IMR-90 (cell line): Measurements from ENCODE around the gene SCGB1C1.

ENCODE experiments used
- CHD1 ChIP-seq: IDR thresholded peaks from 2 replicates; pipeline ENCODE4 v1.6.1; 2012; ENCODE audit warnings: low read depth, low read length, improper control_type of control experiment
- CTCF ChIP-seq: conservative IDR thresholded peaks from 2 replicates; pipeline ENCODE4 v1.5.1; 2012; ENCODE audit warnings: mild to moderate bottlenecking, low read depth, low read length, improper control_type of control experiment
- MAZ ChIP-seq: IDR thresholded peaks from 2 replicates; pipeline ENCODE4 v1.6.1; 2012; ENCODE audit warnings: low read depth, mild to moderate bottlenecking, low read length, improper control_type of control experiment, moderate library complexity, borderline replicate concordance
- POLR2A ChIP-seq: IDR thresholded peaks from 2 replicates; pipeline ENCODE4 v1.6.1; 2012; ENCODE audit warnings: mild to moderate bottlenecking, low read depth, low read length
- RCOR1 ChIP-seq: IDR thresholded peaks from 2 replicates; pipeline ENCODE4 v1.6.1; 2012; ENCODE audit warnings: mild to moderate bottlenecking, low read length, improper control_type of control experiment; ENCODE audit not compliant: insufficient replicate concordance
- RFX5 ChIP-seq: IDR thresholded peaks from 2 replicates; pipeline ENCODE4 v1.8.0; 2012; ENCODE audit warnings: low read depth, mild to moderate bottlenecking, low read length, moderate library complexity

GRCh38 chr11:200224-201003, 7.5 kb downstream of the SCGB1C1 start:
- no peak for TF ChIP-seq CTCF
- TF ChIP-seq CHD1, result no peak
- no peak for TF ChIP-seq POLR2A
- TF ChIP-seq MAZ, result no peak
- TF ChIP-seq RFX5, result no peak
- TF ChIP-seq RCOR1, result no peak
